ENCODE data around the gene SHROOM2. TPM values are rescaled to one million over a fixed set of nuclear protein-coding genes. Genes with fewer than 3 reads are reported as not detected.
"Not testable (repeated sequence)": the region's sequence is repeated elsewhere in the genome, so short reads cannot be mapped to it uniquely, and the experiment has no call there.

The SHROOM2 gene
- total RNA-seq, 1 donor from 2014 or later: 6.2 TPM

DNA sequence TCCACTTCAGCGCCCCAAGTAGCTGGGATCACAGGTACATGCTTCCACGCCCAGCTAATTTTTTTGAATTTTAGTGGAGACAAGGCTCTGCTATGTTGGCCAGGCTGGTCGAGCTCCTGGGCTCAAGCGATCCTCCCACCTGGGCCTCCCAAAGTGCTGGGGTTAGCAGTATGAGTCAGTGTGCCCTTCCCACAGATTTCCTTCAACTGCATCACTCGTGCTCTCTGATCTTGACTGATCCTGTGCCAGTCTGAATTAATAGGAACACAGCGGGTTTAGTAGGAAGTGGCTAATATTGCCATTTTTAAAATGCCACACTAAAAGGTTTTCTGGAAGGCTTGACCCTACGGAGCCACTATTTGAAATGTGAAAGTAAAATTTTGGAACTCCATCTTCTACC is 4.3 kb upstream of the SHROOM2 start:
- ATAC-seq: no peak
- DNase-seq (ENCODE audit: low spot score): no peak
- intact Hi-C loops (cut with DNase I): no loop called here

DNA sequence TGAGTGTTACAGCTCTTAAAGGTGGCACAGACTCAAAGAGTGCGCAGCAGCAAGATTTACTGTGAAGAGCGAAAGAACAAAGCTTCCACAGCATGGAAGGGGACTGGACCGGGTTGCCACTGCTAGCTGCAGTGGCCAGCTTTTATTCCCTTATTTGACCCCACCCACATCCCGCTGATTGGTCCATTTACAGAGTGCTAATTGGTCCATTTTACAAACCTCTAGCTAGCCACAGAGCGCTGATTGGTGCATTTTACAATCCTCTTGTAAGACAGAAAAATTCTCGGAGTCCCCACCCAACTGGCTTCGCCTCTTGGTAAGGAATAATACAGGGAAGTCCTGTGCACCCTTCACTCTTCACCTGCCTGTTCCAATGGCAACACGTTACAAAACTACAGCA is 1.9 kb upstream of the SHROOM2 start:
- DNase-seq (ENCODE audit: low spot score) (no peak), ATAC-seq (no peak)
- intact Hi-C loops (cut with DNase I): no loop called here

GRCh38 chrX:9785254-9785943 is 830 bp upstream of the SHROOM2 start:
- intact Hi-C loops (cut with DNase I): no loop called here
- ATAC-seq (no peak), DNase-seq (ENCODE audit: low spot score) (no peak)

DNA sequence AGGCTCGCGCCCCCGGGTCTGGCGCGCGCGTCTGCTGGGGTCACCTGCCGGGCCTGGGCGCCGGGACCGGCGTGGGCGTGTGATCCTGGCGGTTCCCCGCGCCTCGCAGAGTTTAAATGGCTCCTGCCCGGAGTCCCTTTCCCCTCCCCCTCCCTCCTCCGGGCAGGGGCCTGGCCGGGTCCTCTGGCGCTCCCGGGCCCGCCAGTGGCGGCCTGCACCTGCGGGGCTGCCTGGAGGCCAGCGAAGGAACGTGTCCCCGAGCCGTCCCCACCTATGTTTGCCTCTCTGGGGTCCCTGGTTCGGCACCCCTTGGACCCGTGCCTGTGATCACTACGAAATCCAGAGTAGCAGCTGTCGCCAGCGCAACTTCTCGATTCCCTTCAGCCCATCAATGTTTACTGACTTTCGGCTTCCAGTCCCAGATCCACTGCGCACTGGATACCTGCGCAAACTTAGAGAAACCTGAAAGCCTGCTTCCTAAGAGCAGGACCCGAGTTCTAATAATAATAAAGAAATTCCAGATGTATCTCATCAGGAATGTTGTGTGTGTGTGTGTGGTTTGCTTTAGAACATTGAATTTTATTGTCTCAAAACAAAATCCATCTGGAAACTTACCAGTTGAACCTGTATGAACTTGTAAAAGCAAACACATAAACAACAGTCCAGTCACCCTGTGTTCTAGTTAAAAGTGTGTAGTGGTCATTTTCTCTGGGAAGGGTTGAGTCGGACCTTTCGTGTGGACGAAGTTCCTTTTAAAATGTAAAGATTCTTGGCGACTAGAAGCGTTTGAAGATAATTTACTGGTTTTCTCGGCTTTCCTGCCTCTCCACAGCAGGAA is 788 bp downstream of the SHROOM2 start:
- ATAC-seq: no peak
- intact Hi-C loops (cut with DNase I): no loop called here
- DNase-seq (ENCODE audit: low spot score): no peak

DNA sequence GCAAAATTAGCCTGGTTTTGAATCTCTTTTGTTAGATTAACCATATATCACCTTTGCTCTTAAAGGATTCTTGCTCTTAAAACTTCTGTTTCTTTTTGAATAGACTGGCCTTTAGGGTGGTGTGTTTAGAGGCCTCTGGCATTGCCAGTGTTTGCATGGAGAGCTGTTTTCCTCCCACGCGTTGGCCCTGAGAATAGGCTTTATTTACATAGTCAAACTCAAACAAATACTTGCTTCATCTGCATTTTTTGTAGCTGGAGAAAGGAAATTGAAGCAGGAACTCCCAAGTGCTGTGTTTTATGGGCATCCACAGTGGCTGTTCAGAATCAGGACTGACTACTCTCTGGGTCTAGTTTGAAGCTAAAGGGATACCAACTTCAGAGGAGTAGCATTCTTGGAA is 2.7 kb downstream of the SHROOM2 start:
- no peak for ATAC-seq
- no peak for DNase-seq (ENCODE audit: low spot score)
- intact Hi-C loops (cut with DNase I): no loop called here

- intact Hi-C loops (cut with DNase I): no loop called here
- no peak for DNase-seq (ENCODE audit: low spot score)
- ATAC-seq: no peak
Observed at GRCh38 chrX:9789555-9789954, 3.3 kb downstream of the SHROOM2 start.

GRCh38 chrX:9790866-9791265 is 4.6 kb downstream of the SHROOM2 start:
- DNase-seq (ENCODE audit: low spot score): no peak
- intact Hi-C loops (cut with DNase I): no loop called here
- no peak for ATAC-seq

- ATAC-seq: no peak
- no peak for DNase-seq (ENCODE audit: low spot score)
- intact Hi-C loops (cut with DNase I): no loop called here
Observed at GRCh38 chrX:9794495-9794894, 8.3 kb downstream of the SHROOM2 start.

- no peak for ATAC-seq
- DNase-seq (ENCODE audit: low spot score): no peak
- intact Hi-C loops (cut with DNase I): no loop called here
Observed at GRCh38 chrX:9797384-9798360, 11.4 kb downstream of the SHROOM2 start.

DNA sequence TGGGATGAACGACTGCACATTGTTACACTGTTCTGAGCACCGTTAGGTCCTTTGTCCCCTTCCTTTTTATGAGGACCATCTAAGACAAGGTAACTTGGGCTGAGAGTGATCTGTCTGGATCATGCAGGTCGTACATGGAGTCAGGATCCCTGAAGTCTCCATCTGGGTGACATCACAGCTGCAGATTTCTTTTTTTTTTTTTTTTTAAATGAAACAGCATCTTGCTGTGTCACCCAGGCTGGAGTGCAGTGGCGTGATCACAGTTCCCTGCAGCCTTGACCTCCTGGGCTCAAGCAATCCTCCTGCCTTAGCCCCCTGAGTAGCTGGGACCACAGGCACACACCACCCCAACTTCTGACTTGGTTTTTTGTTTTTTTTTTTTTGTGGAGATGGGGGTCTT is 16.5 kb downstream of the SHROOM2 start:
- ATAC-seq: no peak
- intact Hi-C loops (cut with DNase I): no loop called here
- no peak for DNase-seq (ENCODE audit: low spot score)

DNA sequence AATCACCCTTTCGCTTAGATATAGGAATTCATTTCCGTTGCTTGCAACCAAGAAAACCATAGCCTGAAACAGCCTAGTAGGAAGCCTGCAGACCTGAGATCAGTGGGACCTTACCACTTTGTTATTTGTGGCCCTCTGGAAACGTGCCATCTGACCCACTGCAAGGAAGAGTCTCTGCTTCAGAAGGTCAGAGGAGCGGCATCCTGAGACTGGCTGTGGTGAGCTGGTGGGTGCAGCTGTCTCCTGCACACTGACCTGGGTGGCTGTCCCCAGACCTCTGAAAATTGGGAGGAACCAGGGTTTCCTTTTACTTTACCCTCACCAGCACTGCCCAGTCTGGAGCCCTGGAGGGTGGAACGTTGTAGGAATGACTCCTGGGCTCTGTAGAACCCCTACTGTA is 18.2 kb downstream of the SHROOM2 start:
- DNase-seq (ENCODE audit: low spot score) (no peak), ATAC-seq (no peak)
- intact Hi-C loops (cut with DNase I): no loop called here

- intact Hi-C loops (cut with DNase I): no loop called here
- DNase-seq (ENCODE audit: low spot score) (no peak), ATAC-seq (no peak)
Observed at GRCh38 chrX:9805956-9806355, 19.7 kb downstream of the SHROOM2 start.

GRCh38 chrX:9807355-9808182 is 21.3 kb downstream of the SHROOM2 start:
- ATAC-seq (no peak), DNase-seq (ENCODE audit: low spot score) (no peak)
- intact Hi-C loops (cut with DNase I): no loop called here

DNA sequence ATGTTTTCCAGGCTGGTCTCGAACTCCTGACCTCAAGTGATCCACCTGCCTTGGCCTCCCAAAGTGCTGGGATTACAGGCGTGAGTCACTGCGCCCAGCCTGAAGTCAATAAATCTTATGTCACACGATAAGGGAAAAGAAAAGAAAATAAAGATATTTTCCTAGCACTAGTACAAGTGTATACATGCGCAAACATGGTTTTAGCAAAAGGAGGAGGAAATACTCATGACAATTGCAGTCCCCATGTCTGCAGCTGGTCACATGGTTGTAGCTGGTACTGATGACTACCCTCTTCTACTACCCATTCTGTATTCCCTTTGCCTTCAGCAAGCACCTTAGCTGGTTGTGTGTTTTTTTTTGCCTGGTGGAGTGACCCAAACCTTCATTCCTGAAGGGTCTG is 23.6 kb downstream of the SHROOM2 start:
- intact Hi-C loops (cut with DNase I); ATAC-seq; DNase-seq (ENCODE audit: low spot score): not testable (repeated sequence)

DNA sequence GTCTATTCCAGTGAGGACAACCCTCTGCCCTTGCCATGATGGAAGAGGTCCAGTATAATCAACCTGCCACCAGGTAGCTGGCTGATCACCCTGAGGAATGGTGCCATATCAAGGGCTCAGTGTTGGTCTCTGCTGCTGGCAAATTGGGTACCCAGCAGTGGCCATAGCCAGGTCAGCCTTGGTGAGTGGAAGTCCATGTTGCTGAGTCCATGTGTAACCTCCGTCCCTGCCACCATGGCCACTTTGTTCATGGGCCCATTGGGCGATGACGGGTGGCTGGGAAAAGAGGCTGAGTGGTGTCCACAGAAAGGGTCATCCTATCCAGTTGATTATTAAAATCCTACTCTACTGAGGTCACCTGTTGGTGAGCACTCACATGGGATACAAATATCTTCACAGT is 24.9 kb downstream of the SHROOM2 start:
- DNase-seq (ENCODE audit: low spot score); intact Hi-C loops (cut with DNase I); ATAC-seq: not testable (repeated sequence)

DNA sequence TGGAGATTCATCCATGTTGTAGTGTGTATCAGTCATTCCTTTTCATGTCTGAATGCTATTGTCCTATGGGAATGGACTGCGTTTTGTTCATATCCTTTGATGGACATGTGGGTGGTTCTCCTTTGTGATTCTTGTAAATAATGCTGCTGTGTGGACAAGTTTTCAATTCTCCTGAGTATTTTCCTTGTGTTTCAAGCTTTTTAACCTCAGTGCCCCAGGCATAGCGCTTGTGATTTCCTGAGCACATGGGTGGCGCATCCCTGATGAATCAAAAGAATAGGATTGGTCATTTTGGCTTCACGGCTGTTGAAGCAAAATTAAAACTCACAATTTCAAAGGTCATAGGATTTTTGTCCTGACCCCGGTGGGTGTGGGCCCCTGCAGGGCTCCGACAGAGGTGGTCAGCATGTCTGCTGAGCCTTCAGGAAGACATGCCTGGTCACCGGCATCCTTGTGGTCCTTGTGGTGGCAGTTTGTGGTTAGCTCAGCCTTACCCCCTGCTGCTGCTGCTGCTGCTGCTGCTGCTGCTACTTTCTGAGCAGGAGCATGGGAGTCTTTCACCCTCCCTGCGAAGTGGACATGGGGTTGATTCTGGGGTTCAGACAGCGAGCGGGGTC is 30.0 kb downstream of the SHROOM2 start:
- no peak for ATAC-seq
- DNase-seq (ENCODE audit: low spot score): no peak
- intact Hi-C loops (cut with DNase I): no loop called here

DNA sequence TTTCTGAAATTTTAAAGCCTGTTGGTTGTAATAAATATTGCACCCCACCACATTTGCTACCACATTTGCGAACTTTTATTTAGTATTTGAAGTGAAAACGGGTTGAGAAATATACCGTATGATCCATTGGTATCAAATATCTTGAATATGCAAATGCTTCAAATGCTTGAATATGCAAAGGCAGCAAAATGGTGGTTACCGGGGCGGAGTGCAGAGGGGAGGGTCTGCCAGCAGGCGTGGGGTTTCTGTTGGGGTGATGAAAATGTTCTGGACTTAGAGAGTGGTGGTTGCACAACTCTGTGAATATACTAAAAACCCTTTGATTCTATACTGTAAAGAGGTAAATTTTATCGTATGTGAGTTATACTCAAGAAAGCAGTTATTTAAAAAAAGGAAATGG is 35.3 kb downstream of the SHROOM2 start:
- no peak for ATAC-seq
- intact Hi-C loops (cut with DNase I): no loop called here
- no peak for DNase-seq (ENCODE audit: low spot score)

DNA sequence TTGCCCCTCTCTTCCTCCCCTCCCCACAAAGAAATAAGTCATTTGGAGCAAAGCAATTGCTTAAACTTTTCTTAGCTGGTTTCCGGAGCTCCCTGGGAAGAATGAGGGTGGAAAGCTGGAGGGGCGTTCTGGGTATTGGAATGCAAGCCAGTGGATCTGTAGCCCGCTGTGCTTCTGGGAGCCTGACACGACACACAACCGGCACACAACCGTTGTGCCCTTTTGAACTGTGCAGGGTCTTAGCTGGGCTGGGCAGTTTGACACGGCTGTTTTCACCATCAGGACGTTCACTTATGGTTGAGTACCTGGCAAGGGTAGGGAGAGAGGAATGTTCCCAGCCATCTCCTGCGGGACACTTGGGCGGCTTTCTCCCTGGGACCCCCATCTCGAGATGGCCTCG is 38.3 kb downstream of the SHROOM2 start:
- ATAC-seq: no peak
- intact Hi-C loops (cut with DNase I): no loop called here

More for the DNA sequence above, 38.3 kb downstream of the SHROOM2 start:
- DNase-seq (ENCODE audit: low spot score): no peak
